RWPE2 (cell line): ENCODE results near the gene PSMC5.
"Not testable (repeated sequence)": the region's sequence is repeated elsewhere in the genome, so short reads cannot be mapped to it uniquely, and the experiment has no call there.

Source experiments
- ATAC-seq: fragments of 200-7000 bp; cut with Tn5 transposase; 3 replicates; pipeline ENCODE4 v1.9.1; 2021; ENCODE audit warnings: low read depth
- DNase-seq: peaks from one replicate; pipeline ENCODE4 v3.0.0-alpha.2; 2020; ENCODE audit warnings: low spot score
- H3K27ac ChIP-seq: fragments of 450-650 bp; 2 replicates; pipeline ENCODE4 v1.5.1; 2017; ENCODE audit warnings: mild to moderate bottlenecking; ENCODE audit not compliant: poor library complexity, severe bottlenecking
- H3K27me3 ChIP-seq: fragments of 250-450 bp; sonication (Bioruptor Pico); 2 replicates; pipeline ENCODE4 v1.5.1; 2021; ENCODE audit warnings: mild to moderate bottlenecking, moderate library complexity; ENCODE audit not compliant: insufficient read depth, poor library complexity, severe bottlenecking
- H3K36me3 ChIP-seq: fragments of 250-450 bp; sonication (Bioruptor Pico); 2 replicates; pipeline ENCODE4 v1.5.1; 2020; ENCODE audit warnings: low read depth, mild to moderate bottlenecking, moderate library complexity
- H3K4me1 ChIP-seq: fragments of 250-450 bp; sonication (Bioruptor Pico); 2 replicates; pipeline ENCODE4 v1.5.1; 2021; ENCODE audit warnings: mild to moderate bottlenecking, moderate library complexity; ENCODE audit not compliant: insufficient read depth, poor library complexity, severe bottlenecking
- H3K4me3 ChIP-seq: fragments of 250-450 bp; sonication (Bioruptor Pico); 2 replicates; pipeline ENCODE4 v1.5.1; 2021; ENCODE audit warnings: mild to moderate bottlenecking, moderate library complexity; ENCODE audit not compliant: severe bottlenecking
- H3K9me3 ChIP-seq: fragments of 250-450 bp; sonication (Bioruptor Pico); 2 replicates; pipeline ENCODE4 v1.5.1; 2021; ENCODE audit warnings: mild to moderate bottlenecking, moderate library complexity; ENCODE audit not compliant: severe bottlenecking
- CTCF ChIP-seq: fragments of 450-650 bp; IDR thresholded peaks from one replicate; pipeline ENCODE4 v1.5.1; 2017; ENCODE audit warnings: mild to moderate bottlenecking, moderate library complexity; ENCODE audit not compliant: poor library complexity, severe bottlenecking

PSMC5 gene

GRCh38 chr17:63859257-63859656 lies 32.0 kb downstream of the PSMC5 start:
- ATAC-seq (no peak), DNase-seq (no peak)
- no peaks in the 10 kb centered on the region for H3K27me3 ChIP-seq
- H3K9me3 ChIP-seq, result no peaks in the 10 kb centered on the region
- no peaks in the 10 kb centered on the region for H3K36me3 ChIP-seq
- H3K4me3 ChIP-seq, result no peak overlapping the region
- no peak overlapping the region for H3K27ac ChIP-seq
- H3K4me1 ChIP-seq, result no peaks in the 10 kb centered on the region
- no peak for TF ChIP-seq CTCF

GRCh38 chr17:63866625-63867024 lies 39.4 kb downstream of the PSMC5 start:
- not testable (repeated sequence) for ATAC-seq, H3K27ac ChIP-seq, H3K9me3 ChIP-seq, H3K27me3 ChIP-seq, H3K36me3 ChIP-seq, H3K4me3 ChIP-seq, H3K4me1 ChIP-seq, DNase-seq

GRCh38 chr17:63869491-63870291 lies 42.5 kb downstream of the PSMC5 start:
- peak; percentile 83 for ATAC-seq

GRCh38 chr17:63870292-63870665 lies 43.0 kb downstream of the PSMC5 start:
- not testable (repeated sequence) for H3K36me3 ChIP-seq, H3K27ac ChIP-seq, H3K9me3 ChIP-seq, ATAC-seq, H3K27me3 ChIP-seq, DNase-seq, H3K4me3 ChIP-seq, H3K4me1 ChIP-seq

More at GRCh38 chr17:63869491-63870291, 42.5 kb downstream of the PSMC5 start:
- not testable (repeated sequence) for H3K4me1 ChIP-seq, H3K4me3 ChIP-seq, H3K27me3 ChIP-seq, H3K36me3 ChIP-seq, H3K27ac ChIP-seq, H3K9me3 ChIP-seq, DNase-seq

GRCh38 chr17:63871646-63872365 lies 44.6 kb downstream of the PSMC5 start:
- DNase-seq, ATAC-seq, H3K9me3 ChIP-seq, H3K36me3 ChIP-seq, H3K4me3 ChIP-seq, H3K4me1 ChIP-seq, H3K27me3 ChIP-seq, H3K27ac ChIP-seq: not testable (repeated sequence)

- H3K4me1 ChIP-seq, H3K27me3 ChIP-seq, H3K36me3 ChIP-seq, H3K9me3 ChIP-seq, ATAC-seq, DNase-seq, H3K4me3 ChIP-seq, H3K27ac ChIP-seq: not testable (repeated sequence)
Measured at GRCh38 chr17:63873577-63873976, 46.3 kb downstream of the PSMC5 start, which contains the start of gene CSH2. Gene CSH2, minus strand, starts transcription at chr17:63873677. Its CDS starts 63 bp downstream, at chr17:63873614.

GRCh38 chr17:63874061-63874626 lies 46.9 kb downstream of the PSMC5 start:
- H3K9me3 ChIP-seq, H3K36me3 ChIP-seq, H3K4me3 ChIP-seq, ATAC-seq, DNase-seq, H3K27me3 ChIP-seq, H3K27ac ChIP-seq, H3K4me1 ChIP-seq: not testable (repeated sequence)

- not testable (repeated sequence) for ATAC-seq, H3K36me3 ChIP-seq, H3K9me3 ChIP-seq, H3K4me3 ChIP-seq, H3K27ac ChIP-seq, H3K4me1 ChIP-seq, H3K27me3 ChIP-seq, DNase-seq
Measured at GRCh38 chr17:63874693-63875092, 47.5 kb downstream of the PSMC5 start.

- not testable (repeated sequence) for ATAC-seq, H3K4me3 ChIP-seq, H3K27ac ChIP-seq, H3K9me3 ChIP-seq, H3K4me1 ChIP-seq, DNase-seq, H3K27me3 ChIP-seq, H3K36me3 ChIP-seq
Measured at GRCh38 chr17:63878413-63878812, 51.2 kb downstream of the PSMC5 start.
